T-helper 17 cell (primary cell): ENCODE results near the gene CPSF3. TPM values are rescaled to one million over a fixed set of nuclear protein-coding genes. Genes with fewer than 3 reads are reported as not detected.

Experiments used
- ATAC-seq: fragments of 150-1000 bp; cut with Tn5 transposase; 2 replicates; pipeline ENCODE4 v1.10.0; 2021; ENCODE audit warnings: mild to moderate bottlenecking, moderate library complexity
- DNase-seq, 3 donors: peaks; one replicate each; pipeline versions ENCODE4 v3.0.0 to v3.0.0-alpha.2; 2020 to 2021
- H3K9me3 ChIP-seq: one replicate; pipeline ENCODE4 v1.7.0; 2013; ENCODE audit warnings: low read length, mild to moderate bottlenecking; ENCODE audit not compliant: control insufficient read depth, poor library complexity, severe bottlenecking
- H3K27ac Mint-ChIP-seq: one replicate; pipeline ENCODE4 v1.8.0; 2022; ENCODE audit warnings: mild to moderate bottlenecking, moderate library complexity, mixed read lengths
- H3K27me3 Mint-ChIP-seq: one replicate; pipeline ENCODE4 v1.8.0; 2022; ENCODE audit warnings: mixed read lengths
- H3K36me3 Mint-ChIP-seq: one replicate; pipeline ENCODE4 v1.8.0; 2022; ENCODE audit warnings: low read depth, mixed read lengths
- H3K4me1 Mint-ChIP-seq: one replicate; pipeline ENCODE4 v1.8.0; 2022; ENCODE audit warnings: mild to moderate bottlenecking, mixed read lengths
- H3K4me3 Mint-ChIP-seq: one replicate; pipeline ENCODE4 v1.8.0; 2022; ENCODE audit warnings: mild to moderate bottlenecking, moderate library complexity, mixed read lengths
- total RNA-seq, 4 donors: library from RNA in 2 of 4; stranded (reverse) in 2 of 4; gene quantifications; one replicate each; pipeline ENCODE4 v1.2.3 and lab custom pipeline; 2022 to 2026

CPSF3 gene
- total RNA-seq, 2 donors from 2014 or later: 18.1 to 19.0 TPM

GRCh38 chr2:9473308-9473984, 50.0 kb downstream of the CPSF3 start:
- DNase-seq: no peak

GRCh38 chr2:9473985-9474360, 50.5 kb downstream of the CPSF3 start:
- peaks cover 27% of the 10 kb centered on the region for H3K4me1 Mint-ChIP-seq
- peak overlapping the region; percentile 88 for H3K27ac Mint-ChIP-seq
- peak overlapping the region; percentile 86 for H3K4me3 Mint-ChIP-seq
- no peaks in the 10 kb centered on the region for H3K9me3 ChIP-seq
- H3K27me3 Mint-ChIP-seq: no peaks in the 10 kb centered on the region
- peak; percentile 81 for ATAC-seq
- DNase-seq: peak; percentile 45 to 62 (median 47)
- no peaks in the 10 kb centered on the region for H3K36me3 Mint-ChIP-seq

More at GRCh38 chr2:9473308-9473984, 50.0 kb downstream of the CPSF3 start:
- Mint-ChIP-seq H3K4me1 (peaks cover 25% of the 10 kb centered on the region), H3K27ac (peak overlapping the region; percentile 88), H3K4me3 (peak overlapping the region; percentile 86), H3K27me3 (no peaks in the 10 kb centered on the region), H3K36me3 (no peaks in the 10 kb centered on the region)
- ATAC-seq: peak; percentile 22
- no peaks in the 10 kb centered on the region for H3K9me3 ChIP-seq

GRCh38 chr2:9474361-9475057, 51.1 kb downstream of the CPSF3 start, which contains the start of gene IAH1:
IAH1 (plus strand) TSS chr2:9474551; CDS start chr2:9474567, 16 bp downstream.
- Mint-ChIP-seq H3K27me3 (no peaks in the 10 kb centered on the region), H3K4me1 (peaks cover 30% of the 10 kb centered on the region), H3K36me3 (peaks cover 2% of the 10 kb centered on the region), H3K27ac (peak within 1 kb of the TSS; percentile 88), H3K4me3 (peak within 1 kb of the TSS; percentile 86)
- H3K9me3 ChIP-seq: no peaks in the 10 kb centered on the region
- peak; percentile 84 for ATAC-seq
- peak; percentile 63 to 78 (median 73) for DNase-seq

GRCh38 chr2:9477914-9478313, 54.5 kb downstream of the CPSF3 start:
- ATAC-seq: no peak
- peaks cover 2% of the 10 kb centered on the region for H3K36me3 Mint-ChIP-seq
- DNase-seq: no peak
- no peaks in the 10 kb centered on the region for H3K9me3 ChIP-seq
- no peak overlapping the region for H3K4me3 Mint-ChIP-seq
- peak overlapping the region; percentile 83 for H3K27ac Mint-ChIP-seq
- H3K4me1 Mint-ChIP-seq: peaks cover 31% of the 10 kb centered on the region
- no peaks in the 10 kb centered on the region for H3K27me3 Mint-ChIP-seq

GRCh38 chr2:9478526-9478925, 55.1 kb downstream of the CPSF3 start:
- no peaks in the 10 kb centered on the region for H3K9me3 ChIP-seq
- peaks cover 4% of the 10 kb centered on the region for H3K36me3 Mint-ChIP-seq
- DNase-seq (no peak), ATAC-seq (no peak)
- peaks cover 26% of the 10 kb centered on the region for H3K4me1 Mint-ChIP-seq
- H3K4me3 Mint-ChIP-seq: no peak overlapping the region
- no peaks in the 10 kb centered on the region for H3K27me3 Mint-ChIP-seq
- peak overlapping the region; percentile 83 for H3K27ac Mint-ChIP-seq

GRCh38 chr2:9480157-9480556, 56.7 kb downstream of the CPSF3 start:
- Mint-ChIP-seq H3K36me3 (peaks cover 4% of the 10 kb centered on the region), H3K4me1 (peaks cover 26% of the 10 kb centered on the region), H3K4me3 (no peak overlapping the region), H3K27me3 (no peaks in the 10 kb centered on the region), H3K27ac (no peak overlapping the region)
- H3K9me3 ChIP-seq: no peaks in the 10 kb centered on the region
- no peak for ATAC-seq
- DNase-seq: no peak

GRCh38 chr2:9483107-9483506, 59.7 kb downstream of the CPSF3 start:
- H3K9me3 ChIP-seq: no peaks in the 10 kb centered on the region
- no peak overlapping the region for H3K4me3 Mint-ChIP-seq
- no peaks in the 10 kb centered on the region for H3K27me3 Mint-ChIP-seq
- ATAC-seq: no peak
- peaks cover 10% of the 10 kb centered on the region for H3K4me1 Mint-ChIP-seq
- peaks cover 4% of the 10 kb centered on the region for H3K36me3 Mint-ChIP-seq
- DNase-seq: no peak
- no peak overlapping the region for H3K27ac Mint-ChIP-seq

GRCh38 chr2:9484533-9484932, 61.1 kb downstream of the CPSF3 start:
- no peaks in the 10 kb centered on the region for H3K9me3 ChIP-seq
- Mint-ChIP-seq H3K27me3 (no peaks in the 10 kb centered on the region), H3K36me3 (peaks cover 2% of the 10 kb centered on the region), H3K4me1 (peaks cover 3% of the 10 kb centered on the region), H3K27ac (peak overlapping the region; percentile 45), H3K4me3 (no peak overlapping the region)
- no peak for DNase-seq
- no peak for ATAC-seq

GRCh38 chr2:9488583-9489547, 65.4 kb downstream of the CPSF3 start:
- no peak for ATAC-seq
- Mint-ChIP-seq H3K27ac (peak overlapping the region; percentile 41), H3K36me3 (no peaks in the 10 kb centered on the region), H3K4me1 (peaks cover 5% of the 10 kb centered on the region), H3K27me3 (no peaks in the 10 kb centered on the region), H3K4me3 (no peak overlapping the region)
- DNase-seq: no peak
- H3K9me3 ChIP-seq: no peaks in the 10 kb centered on the region

- Mint-ChIP-seq H3K36me3 (no peaks in the 10 kb centered on the region), H3K27ac (no peak overlapping the region)
These were observed 67.3 kb downstream of the CPSF3 start for GRCh38 chr2:9490789-9491188.

GRCh38 chr2:9492927-9493326, 69.5 kb downstream of the CPSF3 start:
- H3K27ac Mint-ChIP-seq: peak overlapping the region; percentile 77
- H3K4me3 Mint-ChIP-seq: no peak overlapping the region
- DNase-seq: no peak
- H3K4me1 Mint-ChIP-seq: peaks cover 8% of the 10 kb centered on the region
- peaks cover 2% of the 10 kb centered on the region for H3K36me3 Mint-ChIP-seq
- no peaks in the 10 kb centered on the region for H3K27me3 Mint-ChIP-seq
- H3K9me3 ChIP-seq: no peaks in the 10 kb centered on the region
- ATAC-seq: no peak

More at GRCh38 chr2:9490789-9491188, 67.3 kb downstream of the CPSF3 start:
- Mint-ChIP-seq H3K27me3 (no peaks in the 10 kb centered on the region), H3K4me1 (peaks cover 5% of the 10 kb centered on the region), H3K4me3 (no peak overlapping the region)
- ATAC-seq (no peak), DNase-seq (no peak)
- no peaks in the 10 kb centered on the region for H3K9me3 ChIP-seq

GRCh38 chr2:9493478-9493877, 70.0 kb downstream of the CPSF3 start:
- H3K9me3 ChIP-seq: no peaks in the 10 kb centered on the region
- Mint-ChIP-seq H3K36me3 (peaks cover 2% of the 10 kb centered on the region), H3K27ac (peak overlapping the region; percentile 77), H3K4me3 (no peak overlapping the region), H3K27me3 (no peaks in the 10 kb centered on the region), H3K4me1 (peaks cover 8% of the 10 kb centered on the region)
- ATAC-seq: no peak
- no peak for DNase-seq

- Mint-ChIP-seq H3K4me1 (peaks cover 10% of the 10 kb centered on the region), H3K27ac (peak overlapping the region; percentile 77), H3K4me3 (no peak overlapping the region), H3K27me3 (no peaks in the 10 kb centered on the region), H3K36me3 (peaks cover 2% of the 10 kb centered on the region)
- no peaks in the 10 kb centered on the region for H3K9me3 ChIP-seq
- ATAC-seq (no peak), DNase-seq (no peak)
These were observed 70.6 kb downstream of the CPSF3 start for GRCh38 chr2:9494081-9494480.
